ENCODE measurements around the gene ABCA4.

ABCA4 gene

GRCh38 chr1:94146273-94146672, 25.3 kb upstream of the ABCA4 start:
- Histone ChIP-seq H3K9me3 (ENCODE audit: control insufficient read depth in 2 of 2, low read length in 2 of 2) (no peaks in the 10 kb centered on the region), H3K27ac (ENCODE audit: low read depth in 2 of 2, low read length in 2 of 2) (no peak overlapping the region), H3K4me3 (ENCODE audit: low read length in 2 of 2) (no peak overlapping the region), H3K36me3 (ENCODE audit: control insufficient read depth in 2 of 2, insufficient read depth in 2 of 2, low read length in 2 of 2) (no peaks in the 10 kb centered on the region), H3K4me1 (ENCODE audit: control insufficient read depth in 2 of 2, insufficient read depth in 2 of 2, low read length in 2 of 2) (no peaks in the 10 kb centered on the region), H3K9ac (ENCODE audit: low read depth in 1 of 2, low read length in 2 of 2) (no peak overlapping the region), H3K27me3 (ENCODE audit: control insufficient read depth in 2 of 2, insufficient read depth in 2 of 2, low read length in 2 of 2) (no peaks in the 10 kb centered on the region)

GRCh38 chr1:94144836-94145235, 23.9 kb upstream of the ABCA4 start:
- no peaks in the 10 kb centered on the region for H3K4me1 ChIP-seq (ENCODE audit: control insufficient read depth in 2 of 2, insufficient read depth in 2 of 2, low read length in 2 of 2)
- no peak overlapping the region for H3K4me3 ChIP-seq (ENCODE audit: low read length in 2 of 2)
- H3K9ac ChIP-seq (ENCODE audit: low read depth in 1 of 2, low read length in 2 of 2) = no peak overlapping the region
- H3K27ac ChIP-seq (ENCODE audit: low read depth in 2 of 2, low read length in 2 of 2) = no peak overlapping the region
- H3K9me3 ChIP-seq (ENCODE audit: control insufficient read depth in 2 of 2, low read length in 2 of 2) = no peaks in the 10 kb centered on the region
- H3K27me3 ChIP-seq (ENCODE audit: control insufficient read depth in 2 of 2, insufficient read depth in 2 of 2, low read length in 2 of 2) = no peaks in the 10 kb centered on the region
- H3K36me3 ChIP-seq (ENCODE audit: control insufficient read depth in 2 of 2, insufficient read depth in 2 of 2, low read length in 2 of 2) = no peaks in the 10 kb centered on the region

GRCh38 chr1:94143809-94144176, 22.8 kb upstream of the ABCA4 start:
- H3K4me1 ChIP-seq (ENCODE audit: control insufficient read depth in 2 of 2, insufficient read depth in 2 of 2, low read length in 2 of 2) = no peaks in the 10 kb centered on the region
- no peak overlapping the region for H3K4me3 ChIP-seq (ENCODE audit: low read length in 2 of 2)
- H3K27me3 ChIP-seq (ENCODE audit: control insufficient read depth in 2 of 2, insufficient read depth in 2 of 2, low read length in 2 of 2) = no peaks in the 10 kb centered on the region

GRCh38 chr1:94143173-94143808, 22.3 kb upstream of the ABCA4 start:
- Histone ChIP-seq H3K36me3 (ENCODE audit: control insufficient read depth in 2 of 2, insufficient read depth in 2 of 2, low read length in 2 of 2) (no peaks in the 10 kb centered on the region), H3K9ac (ENCODE audit: low read depth in 1 of 2, low read length in 2 of 2) (no peak overlapping the region), H3K9me3 (ENCODE audit: control insufficient read depth in 2 of 2, low read length in 2 of 2) (no peaks in the 10 kb centered on the region), H3K4me3 (ENCODE audit: low read length in 2 of 2) (no peak overlapping the region), H3K27me3 (ENCODE audit: control insufficient read depth in 2 of 2, insufficient read depth in 2 of 2, low read length in 2 of 2) (no peaks in the 10 kb centered on the region), H3K4me1 (ENCODE audit: control insufficient read depth in 2 of 2, insufficient read depth in 2 of 2, low read length in 2 of 2) (no peaks in the 10 kb centered on the region), H3K27ac (ENCODE audit: low read depth in 2 of 2, low read length in 2 of 2) (no peak overlapping the region)

More at GRCh38 chr1:94143809-94144176, 22.8 kb upstream of the ABCA4 start:
- Histone ChIP-seq H3K9ac (ENCODE audit: low read depth in 1 of 2, low read length in 2 of 2) (no peak overlapping the region), H3K27ac (ENCODE audit: low read depth in 2 of 2, low read length in 2 of 2) (no peak overlapping the region), H3K36me3 (ENCODE audit: control insufficient read depth in 2 of 2, insufficient read depth in 2 of 2, low read length in 2 of 2) (no peaks in the 10 kb centered on the region), H3K9me3 (ENCODE audit: control insufficient read depth in 2 of 2, low read length in 2 of 2) (no peaks in the 10 kb centered on the region)

- H3K4me1 ChIP-seq (ENCODE audit: control insufficient read depth in 2 of 2, insufficient read depth in 2 of 2, low read length in 2 of 2) = no peaks in the 10 kb centered on the region
- H3K27me3 ChIP-seq (ENCODE audit: control insufficient read depth in 2 of 2, insufficient read depth in 2 of 2, low read length in 2 of 2) = no peaks in the 10 kb centered on the region
- no peaks in the 10 kb centered on the region for H3K36me3 ChIP-seq (ENCODE audit: control insufficient read depth in 2 of 2, insufficient read depth in 2 of 2, low read length in 2 of 2)
- H3K9ac ChIP-seq (ENCODE audit: low read depth in 1 of 2, low read length in 2 of 2) = no peak overlapping the region
- no peak overlapping the region for H3K4me3 ChIP-seq (ENCODE audit: low read length in 2 of 2)
- H3K9me3 ChIP-seq (ENCODE audit: control insufficient read depth in 2 of 2, low read length in 2 of 2) = no peaks in the 10 kb centered on the region
- no peak overlapping the region for H3K27ac ChIP-seq (ENCODE audit: low read depth in 2 of 2, low read length in 2 of 2)
Measured at GRCh38 chr1:94142583-94142982, 21.6 kb upstream of the ABCA4 start.

GRCh38 chr1:94142022-94142421, 21.1 kb upstream of the ABCA4 start:
- H3K27ac ChIP-seq (ENCODE audit: low read depth in 2 of 2, low read length in 2 of 2) = no peak overlapping the region
- no peaks in the 10 kb centered on the region for H3K4me1 ChIP-seq (ENCODE audit: control insufficient read depth in 2 of 2, insufficient read depth in 2 of 2, low read length in 2 of 2)
- H3K4me3 ChIP-seq (ENCODE audit: low read length in 2 of 2) = no peak overlapping the region

GRCh38 chr1:94132111-94132510, 11.2 kb upstream of the ABCA4 start:
- peaks cover 0 to 3% of the 10 kb centered on the region in 2 donors for H3K9me3 ChIP-seq (ENCODE audit: control insufficient read depth in 2 of 2, low read length in 2 of 2)
- no peak overlapping the region for H3K27ac ChIP-seq (ENCODE audit: low read depth in 2 of 2, low read length in 2 of 2)
- H3K4me3 ChIP-seq (ENCODE audit: low read length in 2 of 2) = no peak overlapping the region
- no peak overlapping the region for H3K9ac ChIP-seq (ENCODE audit: low read depth in 1 of 2, low read length in 2 of 2)
- H3K36me3 ChIP-seq (ENCODE audit: control insufficient read depth in 2 of 2, insufficient read depth in 2 of 2, low read length in 2 of 2) = no peaks in the 10 kb centered on the region
- H3K27me3 ChIP-seq (ENCODE audit: control insufficient read depth in 2 of 2, insufficient read depth in 2 of 2, low read length in 2 of 2) = no peaks in the 10 kb centered on the region
- no peaks in the 10 kb centered on the region for H3K4me1 ChIP-seq (ENCODE audit: control insufficient read depth in 2 of 2, insufficient read depth in 2 of 2, low read length in 2 of 2)

More at GRCh38 chr1:94142022-94142421, 21.1 kb upstream of the ABCA4 start:
- Histone ChIP-seq H3K9me3 (ENCODE audit: control insufficient read depth in 2 of 2, low read length in 2 of 2) (no peaks in the 10 kb centered on the region), H3K36me3 (ENCODE audit: control insufficient read depth in 2 of 2, insufficient read depth in 2 of 2, low read length in 2 of 2) (no peaks in the 10 kb centered on the region), H3K9ac (ENCODE audit: low read depth in 1 of 2, low read length in 2 of 2) (no peak overlapping the region), H3K27me3 (ENCODE audit: control insufficient read depth in 2 of 2, insufficient read depth in 2 of 2, low read length in 2 of 2) (no peaks in the 10 kb centered on the region)

- H3K9me3 ChIP-seq (ENCODE audit: control insufficient read depth in 2 of 2, low read length in 2 of 2) = peaks cover 0 to 3% of the 10 kb centered on the region in 2 donors
- no peaks in the 10 kb centered on the region for H3K27me3 ChIP-seq (ENCODE audit: control insufficient read depth in 2 of 2, insufficient read depth in 2 of 2, low read length in 2 of 2)
- no peaks in the 10 kb centered on the region for H3K36me3 ChIP-seq (ENCODE audit: control insufficient read depth in 2 of 2, insufficient read depth in 2 of 2, low read length in 2 of 2)
- H3K27ac ChIP-seq (ENCODE audit: low read depth in 2 of 2, low read length in 2 of 2) = no peak overlapping the region
- H3K4me3 ChIP-seq (ENCODE audit: low read length in 2 of 2) = no peak overlapping the region
- no peak overlapping the region for H3K9ac ChIP-seq (ENCODE audit: low read depth in 1 of 2, low read length in 2 of 2)
- no peaks in the 10 kb centered on the region for H3K4me1 ChIP-seq (ENCODE audit: control insufficient read depth in 2 of 2, insufficient read depth in 2 of 2, low read length in 2 of 2)
Measured at GRCh38 chr1:94130851-94131595, 10.1 kb upstream of the ABCA4 start.

GRCh38 chr1:94126651-94127050, 5.7 kb upstream of the ABCA4 start:
- no peaks in the 10 kb centered on the region for H3K4me1 ChIP-seq (ENCODE audit: control insufficient read depth in 2 of 2, insufficient read depth in 2 of 2, low read length in 2 of 2)
- H3K9me3 ChIP-seq (ENCODE audit: control insufficient read depth in 2 of 2, low read length in 2 of 2) = no peaks in the 10 kb centered on the region
- H3K27ac ChIP-seq (ENCODE audit: low read depth in 2 of 2, low read length in 2 of 2) = no peak overlapping the region
- H3K27me3 ChIP-seq (ENCODE audit: control insufficient read depth in 2 of 2, insufficient read depth in 2 of 2, low read length in 2 of 2) = no peaks in the 10 kb centered on the region
- H3K9ac ChIP-seq (ENCODE audit: low read depth in 1 of 2, low read length in 2 of 2) = no peak overlapping the region
- no peak overlapping the region for H3K4me3 ChIP-seq (ENCODE audit: low read length in 2 of 2)
- no peaks in the 10 kb centered on the region for H3K36me3 ChIP-seq (ENCODE audit: control insufficient read depth in 2 of 2, insufficient read depth in 2 of 2, low read length in 2 of 2)

- Histone ChIP-seq H3K27ac (ENCODE audit: low read depth in 2 of 2, low read length in 2 of 2) (no peak overlapping the region), H3K27me3 (ENCODE audit: control insufficient read depth in 2 of 2, insufficient read depth in 2 of 2, low read length in 2 of 2) (no peaks in the 10 kb centered on the region), H3K9me3 (ENCODE audit: control insufficient read depth in 2 of 2, low read length in 2 of 2) (no peaks in the 10 kb centered on the region), H3K4me1 (ENCODE audit: control insufficient read depth in 2 of 2, insufficient read depth in 2 of 2, low read length in 2 of 2) (no peaks in the 10 kb centered on the region), H3K4me3 (ENCODE audit: low read length in 2 of 2) (no peak overlapping the region), H3K9ac (ENCODE audit: low read depth in 1 of 2, low read length in 2 of 2) (no peak overlapping the region), H3K36me3 (ENCODE audit: control insufficient read depth in 2 of 2, insufficient read depth in 2 of 2, low read length in 2 of 2) (no peaks in the 10 kb centered on the region)
Measured at GRCh38 chr1:94125551-94126514, 4.9 kb upstream of the ABCA4 start.
